K562 (cell line): Measurements from ENCODE around the gene OR6S1. TPM values are rescaled to one million over a fixed set of nuclear protein-coding genes. Genes with fewer than 3 reads are reported as not detected.

Experiments
- BCLAF1 ChIP-seq, 2 experiments: fragments of 450-650 bp in 1 of 2; IDR thresholded peaks; 2 replicates each; pipeline ENCODE4 v1.6.1; 2011 to 2017; ENCODE audit warnings: low read depth in 2 of 2, antibody characterized with exemption in 1 of 2, borderline replicate concordance in 1 of 2, low read length in 1 of 2, mild to moderate bottlenecking in 1 of 2, mixed read lengths in 1 of 2; ENCODE audit not compliant: control insufficient read depth in 1 of 2
- BRCA1 ChIP-seq, 2 experiments: fragments of 450-650 bp in 1 of 2; sonication (generic) in 1 of 2; formaldehyde crosslinking in 1 of 2; IDR thresholded peaks; 2 replicates each; pipeline versions ENCODE4 v1.5.0 to v1.6.1; 2017 to 2020; ENCODE audit warnings: mild to moderate bottlenecking in 1 of 2, missing genetic modification reagents in 1 of 2
- FOXJ2 ChIP-seq: fragments of 200-800 bp; sonication (Bioruptor generic); IDR thresholded peaks from 2 replicates; pipeline ENCODE4 v1.6.1; 2016; ENCODE audit warnings: missing genetic modification characterization, missing compliant biosample characterization
- HNRNPH1 ChIP-seq: fragments of 200-400 bp; formaldehyde crosslinking; optimal IDR thresholded peaks from 2 replicates; pipeline ENCODE3; 2017; ENCODE audit warnings: low read depth, mild to moderate bottlenecking, low read length, moderate library complexity
- NFRKB ChIP-seq: fragments of 450-650 bp; IDR thresholded peaks from 2 replicates; pipeline ENCODE4 v1.6.1; 2016; ENCODE audit warnings: low read depth
- SMAD1 ChIP-seq: fragments of 150-350 bp; IDR thresholded peaks from 2 replicates; pipeline ENCODE4 v1.6.1; 2014; ENCODE audit warnings: low read length, low read depth; ENCODE audit not compliant: partially characterized antibody
- SREBF2 ChIP-seq: sonication (generic); formaldehyde crosslinking; IDR thresholded peaks from 2 replicates; pipeline ENCODE4 v1.4.0; 2020; ENCODE audit warnings: mild to moderate bottlenecking, missing genetic modification reagents
- TAF7 ChIP-seq: fragments of 450-650 bp; IDR thresholded peaks from 2 replicates; pipeline ENCODE4 v1.6.1; 2016; ENCODE audit warnings: missing genetic modification characterization, missing compliant biosample characterization
- TBL1XR1 ChIP-seq, 2 experiments: IDR thresholded peaks; 2 replicates each; pipeline ENCODE4 v1.6.1; 2012; ENCODE audit warnings: improper control_type of control experiment in 2 of 2, low read length in 2 of 2, mild to moderate bottlenecking in 1 of 2
- ZNF444 ChIP-seq: fragments of 250-450 bp; sonication (Bioruptor Pico); IDR thresholded peaks from 2 replicates; pipeline ENCODE4 v1.4.0; 2020; ENCODE audit warnings: mild to moderate bottlenecking, moderate library complexity
- ZNF79 ChIP-seq: fragments of 250-450 bp; sonication (Bioruptor Pico); IDR thresholded peaks from 2 replicates; pipeline ENCODE4 v1.4.0; 2020; ENCODE audit warnings: low read depth, mild to moderate bottlenecking, moderate library complexity
- ZSCAN29 ChIP-seq: fragments of 450-650 bp; IDR thresholded peaks from 2 replicates; pipeline ENCODE4 v1.6.1; 2017
- polyA plus RNA-seq, 8 experiments: library from polyadenylated mRNA; depleted of rRNA in 4 of 8; stranded (reverse) in 5 of 8; unstranded in 3 of 8; fragments of >200 nt; fragmentation: Nextera tagmentation in 2 of 8; fragmentation: Illumina TruSeq in 1 of 8; extraction: Ambion mirVana in 2 of 8; extraction: Trizol in 1 of 8; gene quantifications; 2 replicates each; pipeline versions ENCODE4 v1.2.1 to v1.2.3, GENCODE V29; 2011 to 2014; ENCODE audit warnings: inconsistent platforms in 1 of 8, missing spikeins in 1 of 8
- total RNA-seq, 7 experiments: library from RNA; depleted of rRNA in 6 of 7; stranded (reverse); fragments of >200 nt in 6 of 7; fragmentation: Illumina TruSeq in 2 of 7; extraction: Trizol in 2 of 7; gene quantifications; 2 replicates each; pipeline versions ENCODE4 v1.2.1 to v1.2.3, GENCODE V29; 2011 to 2021; ENCODE audit warnings: low replicate concordance in 1 of 7
- TF ChIP-seq, protein P1 (sequence below): fragments of 200-600 bp; sonication (generic); IDR thresholded peaks from one replicate; pipeline ENCODE4 v1.6.1; 2012; ENCODE audit warnings: mild to moderate bottlenecking, low read depth, low read length, inconsistent platforms

The OR6S1 gene
- total and polyA plus RNA-seq, 9 of the 15 experiments (the other 6 are each of a cell fraction or from before 2014, with no cell fraction given): not detected

- TF ChIP-seq BCLAF1 (IDR thresholded peaks at IDR 0.05; ENCODE audit: borderline replicate concordance in 1 of 2, control insufficient read depth in 1 of 2, low read depth in 2 of 2, low read length in 1 of 2) (0 out of 4 replicates have a peak, but pooled peaks of 1 of the 2 experiments have one; percentile 36), ZNF444 (CRISPR knock-in tag) (no peak), SMAD1 (no peak), SREBF2 (CRISPR knock-in tag) (no peak), TBL1XR1 (IDR thresholded peaks at IDR 0.05; ENCODE audit: low read length in 2 of 2) (no peak), FOXJ2 (tag) (no peak), ZNF79 (no peak), HNRNPH1 (no peak), TAF7 (tag) (no peak), ZSCAN29 (peak; percentile 87), BRCA1 (IDR thresholded peaks at IDR 0.05) (no peak), BRCA1 (CRISPR knock-in tag; IDR thresholded peaks at IDR 0.05) (no peak), NFRKB (no peak)
- TF ChIP-seq, protein P1, sequence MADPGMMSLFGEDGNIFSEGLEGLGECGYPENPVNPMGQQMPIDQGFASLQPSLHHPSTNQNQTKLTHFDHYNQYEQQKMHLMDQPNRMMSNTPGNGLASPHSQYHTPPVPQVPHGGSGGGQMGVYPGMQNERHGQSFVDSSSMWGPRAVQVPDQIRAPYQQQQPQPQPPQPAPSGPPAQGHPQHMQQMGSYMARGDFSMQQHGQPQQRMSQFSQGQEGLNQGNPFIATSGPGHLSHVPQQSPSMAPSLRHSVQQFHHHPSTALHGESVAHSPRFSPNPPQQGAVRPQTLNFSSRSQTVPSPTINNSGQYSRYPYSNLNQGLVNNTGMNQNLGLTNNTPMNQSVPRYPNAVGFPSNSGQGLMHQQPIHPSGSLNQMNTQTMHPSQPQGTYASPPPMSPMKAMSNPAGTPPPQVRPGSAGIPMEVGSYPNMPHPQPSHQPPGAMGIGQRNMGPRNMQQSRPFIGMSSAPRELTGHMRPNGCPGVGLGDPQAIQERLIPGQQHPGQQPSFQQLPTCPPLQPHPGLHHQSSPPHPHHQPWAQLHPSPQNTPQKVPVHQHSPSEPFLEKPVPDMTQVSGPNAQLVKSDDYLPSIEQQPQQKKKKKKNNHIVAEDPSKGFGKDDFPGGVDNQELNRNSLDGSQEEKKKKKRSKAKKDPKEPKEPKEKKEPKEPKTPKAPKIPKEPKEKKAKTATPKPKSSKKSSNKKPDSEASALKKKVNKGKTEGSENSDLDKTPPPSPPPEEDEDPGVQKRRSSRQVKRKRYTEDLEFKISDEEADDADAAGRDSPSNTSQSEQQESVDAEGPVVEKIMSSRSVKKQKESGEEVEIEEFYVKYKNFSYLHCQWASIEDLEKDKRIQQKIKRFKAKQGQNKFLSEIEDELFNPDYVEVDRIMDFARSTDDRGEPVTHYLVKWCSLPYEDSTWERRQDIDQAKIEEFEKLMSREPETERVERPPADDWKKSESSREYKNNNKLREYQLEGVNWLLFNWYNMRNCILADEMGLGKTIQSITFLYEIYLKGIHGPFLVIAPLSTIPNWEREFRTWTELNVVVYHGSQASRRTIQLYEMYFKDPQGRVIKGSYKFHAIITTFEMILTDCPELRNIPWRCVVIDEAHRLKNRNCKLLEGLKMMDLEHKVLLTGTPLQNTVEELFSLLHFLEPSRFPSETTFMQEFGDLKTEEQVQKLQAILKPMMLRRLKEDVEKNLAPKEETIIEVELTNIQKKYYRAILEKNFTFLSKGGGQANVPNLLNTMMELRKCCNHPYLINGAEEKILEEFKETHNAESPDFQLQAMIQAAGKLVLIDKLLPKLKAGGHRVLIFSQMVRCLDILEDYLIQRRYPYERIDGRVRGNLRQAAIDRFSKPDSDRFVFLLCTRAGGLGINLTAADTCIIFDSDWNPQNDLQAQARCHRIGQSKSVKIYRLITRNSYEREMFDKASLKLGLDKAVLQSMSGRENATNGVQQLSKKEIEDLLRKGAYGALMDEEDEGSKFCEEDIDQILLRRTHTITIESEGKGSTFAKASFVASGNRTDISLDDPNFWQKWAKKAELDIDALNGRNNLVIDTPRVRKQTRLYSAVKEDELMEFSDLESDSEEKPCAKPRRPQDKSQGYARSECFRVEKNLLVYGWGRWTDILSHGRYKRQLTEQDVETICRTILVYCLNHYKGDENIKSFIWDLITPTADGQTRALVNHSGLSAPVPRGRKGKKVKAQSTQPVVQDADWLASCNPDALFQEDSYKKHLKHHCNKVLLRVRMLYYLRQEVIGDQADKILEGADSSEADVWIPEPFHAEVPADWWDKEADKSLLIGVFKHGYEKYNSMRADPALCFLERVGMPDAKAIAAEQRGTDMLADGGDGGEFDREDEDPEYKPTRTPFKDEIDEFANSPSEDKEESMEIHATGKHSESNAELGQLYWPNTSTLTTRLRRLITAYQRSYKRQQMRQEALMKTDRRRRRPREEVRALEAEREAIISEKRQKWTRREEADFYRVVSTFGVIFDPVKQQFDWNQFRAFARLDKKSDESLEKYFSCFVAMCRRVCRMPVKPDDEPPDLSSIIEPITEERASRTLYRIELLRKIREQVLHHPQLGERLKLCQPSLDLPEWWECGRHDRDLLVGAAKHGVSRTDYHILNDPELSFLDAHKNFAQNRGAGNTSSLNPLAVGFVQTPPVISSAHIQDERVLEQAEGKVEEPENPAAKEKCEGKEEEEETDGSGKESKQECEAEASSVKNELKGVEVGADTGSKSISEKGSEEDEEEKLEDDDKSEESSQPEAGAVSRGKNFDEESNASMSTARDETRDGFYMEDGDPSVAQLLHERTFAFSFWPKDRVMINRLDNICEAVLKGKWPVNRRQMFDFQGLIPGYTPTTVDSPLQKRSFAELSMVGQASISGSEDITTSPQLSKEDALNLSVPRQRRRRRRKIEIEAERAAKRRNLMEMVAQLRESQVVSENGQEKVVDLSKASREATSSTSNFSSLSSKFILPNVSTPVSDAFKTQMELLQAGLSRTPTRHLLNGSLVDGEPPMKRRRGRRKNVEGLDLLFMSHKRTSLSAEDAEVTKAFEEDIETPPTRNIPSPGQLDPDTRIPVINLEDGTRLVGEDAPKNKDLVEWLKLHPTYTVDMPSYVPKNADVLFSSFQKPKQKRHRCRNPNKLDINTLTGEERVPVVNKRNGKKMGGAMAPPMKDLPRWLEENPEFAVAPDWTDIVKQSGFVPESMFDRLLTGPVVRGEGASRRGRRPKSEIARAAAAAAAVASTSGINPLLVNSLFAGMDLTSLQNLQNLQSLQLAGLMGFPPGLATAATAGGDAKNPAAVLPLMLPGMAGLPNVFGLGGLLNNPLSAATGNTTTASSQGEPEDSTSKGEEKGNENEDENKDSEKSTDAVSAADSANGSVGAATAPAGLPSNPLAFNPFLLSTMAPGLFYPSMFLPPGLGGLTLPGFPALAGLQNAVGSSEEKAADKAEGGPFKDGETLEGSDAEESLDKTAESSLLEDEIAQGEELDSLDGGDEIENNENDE: no peak
These were observed 8.4 kb downstream of the OR6S1 start (continued) for GRCh38 chr14:20632831-20633691.
